Right atrium auricular region (tissue), 2 donors: ENCODE results near the gene DENND11. TPM values are rescaled to one million over a fixed set of nuclear protein-coding genes. Genes with fewer than 3 reads are reported as not detected.
A peak's percentile ranks its signal among the peaks of the same experiment; 100 is the strongest.

Experiments used
- DNase-seq: peaks from one replicate; pipeline ENCODE4 v3.0.0-alpha.2; 2019; ENCODE audit warnings: low spot score
- H3K27ac ChIP-seq, 2 donors: fragments of 200-600 bp; sonication (generic); 1 replicate in 1 of 2; 2 replicates in 1 of 2; pipeline ENCODE4 v1.5.1; 2016 to 2019
- H3K27me3 ChIP-seq, 2 donors: fragments of 200-600 bp; sonication (generic); one replicate each; pipeline versions ENCODE4 v1.5.1 to v1.6.0; 2017 to 2019
- H3K36me3 ChIP-seq: fragments of 200-600 bp; sonication (generic); one replicate; pipeline ENCODE4 v1.5.1; 2016
- H3K4me1 ChIP-seq, 2 donors: fragments of 200-600 bp; sonication (generic); one replicate each; pipeline versions ENCODE4 v1.5.1 to v1.6.0; 2017 to 2019
- H3K4me3 ChIP-seq, 2 donors: fragments of 200-600 bp; sonication (generic); 1 replicate in 1 of 2; 2 replicates in 1 of 2; pipeline ENCODE4 v1.5.1; 2017 to 2019; ENCODE audit warnings: mild to moderate bottlenecking in 1 of 2, moderate library complexity in 1 of 2
- H3K9me3 ChIP-seq, 2 donors: fragments of 200-600 bp; sonication (generic); one replicate each; pipeline ENCODE4 v1.5.1; 2019
- CTCF ChIP-seq, 2 donors: fragments of 200-600 bp; sonication (generic); IDR thresholded peaks; one replicate each; pipeline ENCODE4 v1.5.1; 2019; ENCODE audit warnings: antibody characterized with exemption in 2 of 2
- total RNA-seq, 2 donors: library from RNA; depleted of rRNA; stranded (reverse); fragments of >200 nt; gene quantifications; one replicate each; pipeline ENCODE4 v1.1.0, GENCODE V29; 2016

Gene DENND11
- total RNA-seq, 2 donors from 2014 or later: 6.5 to 10.6 TPM

GRCh38 chr7:141675436-141676215 lies 26.3 kb downstream of the DENND11 start:
- no peak overlapping the region for H3K4me3 ChIP-seq
- no peak for DNase-seq
- no peak for TF ChIP-seq CTCF (IDR thresholded peaks at IDR 0.05)
- no peaks in the 10 kb centered on the region for H3K9me3 ChIP-seq
- peak overlapping the region; percentile 33 to 48 for H3K27ac ChIP-seq
- H3K36me3 ChIP-seq: peaks cover 18% of the 10 kb centered on the region
- H3K27me3 ChIP-seq: no peaks in the 10 kb centered on the region
- H3K4me1 ChIP-seq: peaks cover 0 to 11% of the 10 kb centered on the region in 2 donors

GRCh38 chr7:141674702-141675101 lies 27.3 kb downstream of the DENND11 start:
- Histone ChIP-seq H3K9me3 (no peaks in the 10 kb centered on the region), H3K27ac (peak overlapping the region; percentile 33 to 48), H3K27me3 (no peaks in the 10 kb centered on the region), H3K36me3 (peaks cover 18% of the 10 kb centered on the region), H3K4me3 (no peak overlapping the region), H3K4me1 (peaks cover 0 to 11% of the 10 kb centered on the region in 2 donors)
- no peak for DNase-seq
- peak in 1 of 2 donors; percentile 51 for TF ChIP-seq CTCF (IDR thresholded peaks at IDR 0.05)

GRCh38 chr7:141674171-141674671 lies 27.7 kb downstream of the DENND11 start:
- no peak for TF ChIP-seq CTCF (IDR thresholded peaks at IDR 0.05)
- H3K27ac ChIP-seq: peak overlapping the region; percentile 31 to 48
- no peak for DNase-seq
- H3K4me1 ChIP-seq: peaks cover 0 to 11% of the 10 kb centered on the region in 2 donors
- no peak overlapping the region for H3K4me3 ChIP-seq
- H3K36me3 ChIP-seq: peaks cover 18% of the 10 kb centered on the region
- H3K27me3 ChIP-seq: no peaks in the 10 kb centered on the region
- H3K9me3 ChIP-seq: no peaks in the 10 kb centered on the region

GRCh38 chr7:141673346-141673745 lies 28.6 kb downstream of the DENND11 start:
- peaks cover 18% of the 10 kb centered on the region for H3K36me3 ChIP-seq
- peaks cover 0 to 11% of the 10 kb centered on the region in 2 donors for H3K4me1 ChIP-seq
- no peak for TF ChIP-seq CTCF (IDR thresholded peaks at IDR 0.05)
- no peak for DNase-seq
- no peak overlapping the region for H3K27ac ChIP-seq
- H3K27me3 ChIP-seq: no peaks in the 10 kb centered on the region
- no peaks in the 10 kb centered on the region for H3K9me3 ChIP-seq
- no peak overlapping the region for H3K4me3 ChIP-seq

GRCh38 chr7:141671705-141672496 lies 30.1 kb downstream of the DENND11 start:
- DNase-seq: no peak
- peaks cover 18% of the 10 kb centered on the region for H3K36me3 ChIP-seq

More at GRCh38 chr7:141671705-141672496, 30.1 kb downstream of the DENND11 start:
- H3K4me1 ChIP-seq: peaks cover 0 to 11% of the 10 kb centered on the region in 2 donors
- no peaks in the 10 kb centered on the region for H3K27me3 ChIP-seq
- TF ChIP-seq CTCF (IDR thresholded peaks at IDR 0.05): no peak
- no peak overlapping the region for H3K27ac ChIP-seq
- no peaks in the 10 kb centered on the region for H3K9me3 ChIP-seq
- H3K4me3 ChIP-seq: no peak overlapping the region
